LNCaP clone FGC (cell line): Measurements from ENCODE around the gene RNASE1.

Experiments
- DNase-seq: peaks from one replicate; pipeline ENCODE4 v3.0.0-alpha.2; 2011; ENCODE audit warnings: low read depth
- H3K4me3 ChIP-seq: 2 replicates; pipeline ENCODE4 v1.5.1; 2011; ENCODE audit warnings: mild to moderate bottlenecking, low read depth, low read length, control low read depth
- TF ChIP-seq, protein P1 (sequence below): IDR thresholded peaks from 2 replicates; pipeline ENCODE4 v1.5.1; 2012; ENCODE audit warnings: mild to moderate bottlenecking; ENCODE audit not compliant: control insufficient read depth, insufficient read depth; ENCODE audit errors: extremely low read depth

RNASE1 gene

DNA sequence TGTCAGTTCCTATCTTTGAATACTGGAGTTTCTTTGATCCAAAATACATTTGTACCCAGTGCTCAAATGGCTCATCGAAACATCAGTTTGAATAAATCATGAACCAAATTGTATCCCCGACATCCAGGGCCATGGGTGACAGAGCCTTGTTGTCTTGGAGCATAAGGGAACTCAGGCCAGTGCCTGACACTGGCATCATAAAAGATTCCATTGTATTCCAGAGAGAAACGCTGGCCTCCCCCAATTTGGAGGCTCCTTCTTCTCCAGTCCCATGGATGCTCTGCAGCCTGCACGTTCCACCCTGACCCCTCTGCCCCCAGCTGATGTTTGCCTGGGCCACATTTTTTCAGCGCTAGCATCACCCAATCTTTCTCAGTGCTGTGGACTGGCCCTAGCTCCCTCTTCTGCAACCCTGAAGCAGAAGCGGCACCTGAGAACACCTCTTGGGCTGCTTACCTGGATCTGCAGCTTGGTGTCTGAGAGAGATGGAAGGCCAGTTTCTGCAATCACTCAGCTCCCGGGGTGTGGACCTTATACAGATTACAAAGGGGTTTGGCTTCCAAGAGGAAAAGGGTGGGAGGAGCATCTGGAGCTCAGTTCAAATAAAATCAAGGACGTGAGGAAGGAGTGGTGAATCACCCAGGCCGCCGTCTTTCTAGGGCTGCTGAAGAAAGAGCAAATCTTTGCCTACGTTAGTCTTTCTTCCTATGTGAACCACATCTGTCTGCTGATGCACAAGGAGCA is at the start of gene RNASE1:
Gene RNASE1 (minus strand): TSS at position 504 of the 744 bp plus-strand sequence. CDS start 776 bp downstream, outside the sequence.
- TF ChIP-seq, protein P1, sequence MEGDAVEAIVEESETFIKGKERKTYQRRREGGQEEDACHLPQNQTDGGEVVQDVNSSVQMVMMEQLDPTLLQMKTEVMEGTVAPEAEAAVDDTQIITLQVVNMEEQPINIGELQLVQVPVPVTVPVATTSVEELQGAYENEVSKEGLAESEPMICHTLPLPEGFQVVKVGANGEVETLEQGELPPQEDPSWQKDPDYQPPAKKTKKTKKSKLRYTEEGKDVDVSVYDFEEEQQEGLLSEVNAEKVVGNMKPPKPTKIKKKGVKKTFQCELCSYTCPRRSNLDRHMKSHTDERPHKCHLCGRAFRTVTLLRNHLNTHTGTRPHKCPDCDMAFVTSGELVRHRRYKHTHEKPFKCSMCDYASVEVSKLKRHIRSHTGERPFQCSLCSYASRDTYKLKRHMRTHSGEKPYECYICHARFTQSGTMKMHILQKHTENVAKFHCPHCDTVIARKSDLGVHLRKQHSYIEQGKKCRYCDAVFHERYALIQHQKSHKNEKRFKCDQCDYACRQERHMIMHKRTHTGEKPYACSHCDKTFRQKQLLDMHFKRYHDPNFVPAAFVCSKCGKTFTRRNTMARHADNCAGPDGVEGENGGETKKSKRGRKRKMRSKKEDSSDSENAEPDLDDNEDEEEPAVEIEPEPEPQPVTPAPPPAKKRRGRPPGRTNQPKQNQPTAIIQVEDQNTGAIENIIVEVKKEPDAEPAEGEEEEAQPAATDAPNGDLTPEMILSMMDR, result no peak
- H3K4me3 ChIP-seq, result no peak within 1 kb of the TSS
- DNase-seq, result no peak

GRCh38 chr14:20848955-20849570 is 46.4 kb upstream of the RNASE1 start:
- TF ChIP-seq, protein P1, result no peak
- no peak for DNase-seq
- H3K4me3 ChIP-seq, result no peak overlapping the region

GRCh38 chr14:20848316-20848954 is 45.8 kb upstream of the RNASE1 start:
- no peak overlapping the region for H3K4me3 ChIP-seq
- TF ChIP-seq, protein P1, result no peak
- no peak for DNase-seq

- TF ChIP-seq, protein P1, result no peak
- DNase-seq, result no peak
- no peak overlapping the region for H3K4me3 ChIP-seq
Measured at GRCh38 chr14:20846560-20846959, 43.9 kb upstream of the RNASE1 start.

DNA sequence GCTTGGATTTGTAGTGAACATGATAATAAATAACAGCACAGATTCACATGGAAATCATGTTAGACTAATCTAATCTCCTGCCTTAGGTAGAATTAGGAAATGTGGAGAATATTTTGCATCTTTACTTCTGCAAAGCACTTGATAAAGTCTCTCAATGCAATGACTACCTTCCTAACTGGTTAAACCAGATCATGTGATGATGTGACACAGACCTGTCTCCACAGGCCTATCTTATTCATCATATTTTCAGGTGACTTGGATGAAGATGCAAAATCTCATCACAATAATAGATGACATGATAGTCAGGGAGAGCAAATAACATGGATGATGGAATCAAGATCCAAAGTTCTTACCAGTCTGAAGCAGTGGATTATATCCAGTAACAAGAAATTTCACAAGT is 38.5 kb upstream of the RNASE1 start:
- no peak overlapping the region for H3K4me3 ChIP-seq
- DNase-seq, result no peak
- TF ChIP-seq, protein P1, result no peak

DNA sequence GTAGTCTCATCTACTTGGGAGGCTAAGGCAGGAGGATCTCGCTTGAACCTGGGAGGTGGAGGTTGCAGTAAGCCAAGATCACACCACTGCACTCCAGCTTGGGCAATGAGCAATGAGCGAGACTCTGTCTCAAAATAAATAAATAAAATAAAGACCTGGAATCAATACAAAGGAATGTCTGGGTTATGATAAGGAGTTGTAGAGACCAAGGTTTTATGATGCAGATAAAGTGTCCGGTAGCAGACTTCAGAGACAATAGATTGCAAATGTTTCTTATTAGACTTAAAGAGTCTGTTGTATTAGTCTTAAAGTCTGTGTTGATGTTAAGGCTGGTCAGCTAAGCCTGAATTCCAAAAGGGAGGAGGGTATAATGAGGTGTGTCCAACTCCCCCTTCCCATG is 35.2 kb upstream of the RNASE1 start:
- TF ChIP-seq, protein P1, result no peak
- no peak for DNase-seq
- no peak overlapping the region for H3K4me3 ChIP-seq
